Activated CD8-positive, alpha-beta T cell treated with anti-CD3 and anti-CD28 coated beads for 36 hours (primary cell): ENCODE measurements around the gene FRY. TPM values are rescaled to one million over a fixed set of nuclear protein-coding genes. Genes with fewer than 3 reads are reported as not detected.

Experiments used
- ATAC-seq: fragments of 200-7000 bp; cut with Tn5 transposase; one replicate; pipeline ENCODE4 v1.10.0; 2021; ENCODE audit warnings: mild to moderate bottlenecking, moderate library complexity
- CTCF ChIA-PET: fragments of 350-600 bp; sonication (Branson Sonifier 250); formaldehyde crosslinking; loops from one replicate; lab custom pipeline; 2021; ENCODE audit warnings: antibody characterized with exemption; lab: Charles Lee
- POLR2A ChIA-PET: fragments of 350-600 bp; sonication (Branson Sonifier 250); formaldehyde crosslinking; loops from one replicate; lab custom pipeline; 2021; ENCODE audit warnings: antibody characterized with exemption; lab: Charles Lee
- DNase-seq: peaks from one replicate; pipeline ENCODE4 v3.0.0-alpha.2; 2020
- H3K27ac Mint-ChIP-seq: one replicate; pipeline ENCODE4 v1.8.0; 2021; ENCODE audit warnings: mild to moderate bottlenecking, mixed read lengths
- H3K27me3 Mint-ChIP-seq: one replicate; pipeline ENCODE4 v1.8.0; 2021; ENCODE audit warnings: mixed read lengths
- H3K36me3 Mint-ChIP-seq: one replicate; pipeline ENCODE4 v1.8.0; 2021; ENCODE audit warnings: low read depth, mixed read lengths
- H3K4me1 Mint-ChIP-seq: one replicate; pipeline ENCODE4 v1.8.0; 2021; ENCODE audit warnings: low read depth, mixed read lengths
- H3K4me3 Mint-ChIP-seq: one replicate; pipeline ENCODE4 v1.8.0; 2021; ENCODE audit warnings: mild to moderate bottlenecking, moderate library complexity, mixed read lengths
- H3K9me3 Mint-ChIP-seq: one replicate; pipeline ENCODE4 v1.8.0; 2021; ENCODE audit warnings: mixed read lengths
- intact Hi-C: fragments of 100-400 bp; cut with micrococcal nuclease; formaldehyde crosslinking; loops from one replicate; pipeline ENCODE4 v1.10.0; 2022
- total RNA-seq, 2 experiments: library from RNA; stranded (reverse); gene quantifications; one replicate each; pipeline ENCODE4 v1.2.3, GENCODE V29; 2021
- TF ChIP-seq, protein P1 (sequence below): fragments of 200-600 bp; IDR thresholded peaks from one replicate; pipeline ENCODE4 v1.8.0; 2022; ENCODE audit warnings: antibody characterized with exemption, mild to moderate bottlenecking

FRY gene
- total RNA-seq, 2 experiments from 2014 or later, result 0.58 to 0.68 TPM

DNA sequence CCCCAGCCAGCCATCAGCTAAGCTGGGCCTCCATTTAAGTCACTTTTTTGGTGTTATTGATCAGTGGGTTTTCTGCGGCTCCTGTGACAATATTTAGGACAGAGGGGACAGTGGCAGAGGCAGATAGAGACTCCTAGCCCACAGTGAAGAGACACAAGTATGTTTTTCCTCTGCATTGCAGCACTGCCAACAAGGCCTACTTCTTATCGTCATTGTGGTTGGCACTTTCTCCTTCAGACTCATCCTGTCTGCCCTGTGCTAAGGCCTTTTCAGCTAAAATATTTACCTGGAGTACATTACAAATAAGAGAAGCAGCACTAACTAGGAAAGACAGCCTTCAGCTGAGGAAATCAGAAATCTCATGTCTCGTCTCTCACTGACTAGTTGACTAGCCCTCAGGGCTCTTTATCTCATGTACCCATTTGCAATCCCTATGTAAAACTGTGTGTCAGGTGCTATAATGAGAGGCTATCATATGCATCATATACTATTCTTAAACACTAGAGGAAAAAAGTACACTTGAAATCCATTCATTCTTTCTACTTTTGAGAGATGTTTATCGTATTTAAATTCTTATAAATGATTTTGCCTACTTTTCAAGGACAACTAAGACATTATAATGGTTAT, 221.4 kb downstream of the FRY start:
- ChIA-PET CTCF (no interaction called here), POLR2A (no interaction called here)
- no peaks in the 10 kb centered on the region for H3K36me3 Mint-ChIP-seq
- DNase-seq (no peak), ATAC-seq (no peak)
- H3K27ac Mint-ChIP-seq, result no peak overlapping the region
- H3K4me1 Mint-ChIP-seq, result no peaks in the 10 kb centered on the region
- H3K27me3 Mint-ChIP-seq, result no peaks in the 10 kb centered on the region
- intact Hi-C loops, result no loop called here
- TF ChIP-seq, protein P1, sequence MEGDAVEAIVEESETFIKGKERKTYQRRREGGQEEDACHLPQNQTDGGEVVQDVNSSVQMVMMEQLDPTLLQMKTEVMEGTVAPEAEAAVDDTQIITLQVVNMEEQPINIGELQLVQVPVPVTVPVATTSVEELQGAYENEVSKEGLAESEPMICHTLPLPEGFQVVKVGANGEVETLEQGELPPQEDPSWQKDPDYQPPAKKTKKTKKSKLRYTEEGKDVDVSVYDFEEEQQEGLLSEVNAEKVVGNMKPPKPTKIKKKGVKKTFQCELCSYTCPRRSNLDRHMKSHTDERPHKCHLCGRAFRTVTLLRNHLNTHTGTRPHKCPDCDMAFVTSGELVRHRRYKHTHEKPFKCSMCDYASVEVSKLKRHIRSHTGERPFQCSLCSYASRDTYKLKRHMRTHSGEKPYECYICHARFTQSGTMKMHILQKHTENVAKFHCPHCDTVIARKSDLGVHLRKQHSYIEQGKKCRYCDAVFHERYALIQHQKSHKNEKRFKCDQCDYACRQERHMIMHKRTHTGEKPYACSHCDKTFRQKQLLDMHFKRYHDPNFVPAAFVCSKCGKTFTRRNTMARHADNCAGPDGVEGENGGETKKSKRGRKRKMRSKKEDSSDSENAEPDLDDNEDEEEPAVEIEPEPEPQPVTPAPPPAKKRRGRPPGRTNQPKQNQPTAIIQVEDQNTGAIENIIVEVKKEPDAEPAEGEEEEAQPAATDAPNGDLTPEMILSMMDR, result no peak
- H3K9me3 Mint-ChIP-seq, result no peaks in the 10 kb centered on the region
- H3K4me3 Mint-ChIP-seq, result no peak overlapping the region

DNA sequence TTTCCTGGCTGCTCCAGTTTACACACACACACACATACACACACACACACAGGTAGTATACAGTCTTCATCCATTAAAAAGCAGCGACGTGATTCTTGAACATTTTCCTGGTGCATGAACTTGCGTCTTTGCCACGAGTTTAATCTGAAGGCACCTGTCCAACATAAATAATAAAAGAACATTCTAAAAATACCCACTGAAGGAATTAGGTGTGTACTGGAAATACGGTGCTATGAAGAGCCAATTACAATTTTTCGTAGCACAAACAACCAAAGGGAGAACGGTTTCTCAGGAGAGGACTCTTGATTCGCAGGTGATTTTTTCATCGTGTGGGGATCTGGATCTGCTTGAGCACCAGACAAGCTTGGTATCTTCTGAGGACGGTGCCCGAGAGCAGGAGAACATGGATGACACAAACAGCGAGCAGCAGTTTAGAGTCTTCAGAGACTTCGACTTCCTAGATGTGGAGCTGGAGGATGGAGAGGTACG, 222.4 kb downstream of the FRY start:
- no peak for ATAC-seq
- Mint-ChIP-seq H3K4me3 (no peak overlapping the region), H3K27me3 (no peaks in the 10 kb centered on the region), H3K36me3 (no peaks in the 10 kb centered on the region), H3K9me3 (no peaks in the 10 kb centered on the region), H3K4me1 (no peaks in the 10 kb centered on the region), H3K27ac (no peak overlapping the region)
- ChIA-PET POLR2A (no interaction called here), CTCF (interaction anchor here (2.0 kb wide), 1 partner anchor 15 kb away, joined by 11 read pairs; no protein-coding TSS in a partner anchor)
- DNase-seq, result no peak
- intact Hi-C loops, result no loop called here
- TF ChIP-seq, protein P1, result no peak

DNA sequence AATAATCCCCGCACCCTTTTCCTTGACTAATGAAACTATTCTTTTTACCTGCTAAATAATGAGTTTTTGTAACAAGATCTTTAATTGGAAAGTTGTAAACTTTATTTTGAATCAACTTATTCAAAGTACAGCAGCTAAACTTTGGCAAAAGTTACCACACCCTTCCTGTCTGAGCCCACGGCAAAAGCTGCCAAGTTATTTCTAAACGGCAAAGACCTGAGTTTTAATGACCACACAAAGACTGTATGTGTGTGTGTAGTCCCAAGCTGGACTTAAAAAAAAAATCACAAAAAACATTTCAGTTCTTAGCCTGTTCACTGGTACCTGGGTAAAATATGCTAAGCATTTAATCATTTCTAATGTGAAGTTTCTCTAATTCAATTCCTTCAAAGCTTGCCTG, 222.8 kb downstream of the FRY start:
- Mint-ChIP-seq H3K27me3 (no peaks in the 10 kb centered on the region), H3K36me3 (no peaks in the 10 kb centered on the region), H3K4me1 (no peaks in the 10 kb centered on the region), H3K4me3 (no peak overlapping the region), H3K27ac (no peak overlapping the region), H3K9me3 (no peaks in the 10 kb centered on the region)
- intact Hi-C loops, result no loop called here
- POLR2A ChIA-PET, result no interaction called here
- CTCF ChIA-PET, result interaction anchor here (1.8 to 2.0 kb wide), 2 partner anchors 8 to 14 kb away, joined by 8 to 11 read pairs; no protein-coding TSS in a partner anchor
- ATAC-seq, result no peak
- TF ChIP-seq, protein P1, result no peak
- DNase-seq, result no peak

DNA sequence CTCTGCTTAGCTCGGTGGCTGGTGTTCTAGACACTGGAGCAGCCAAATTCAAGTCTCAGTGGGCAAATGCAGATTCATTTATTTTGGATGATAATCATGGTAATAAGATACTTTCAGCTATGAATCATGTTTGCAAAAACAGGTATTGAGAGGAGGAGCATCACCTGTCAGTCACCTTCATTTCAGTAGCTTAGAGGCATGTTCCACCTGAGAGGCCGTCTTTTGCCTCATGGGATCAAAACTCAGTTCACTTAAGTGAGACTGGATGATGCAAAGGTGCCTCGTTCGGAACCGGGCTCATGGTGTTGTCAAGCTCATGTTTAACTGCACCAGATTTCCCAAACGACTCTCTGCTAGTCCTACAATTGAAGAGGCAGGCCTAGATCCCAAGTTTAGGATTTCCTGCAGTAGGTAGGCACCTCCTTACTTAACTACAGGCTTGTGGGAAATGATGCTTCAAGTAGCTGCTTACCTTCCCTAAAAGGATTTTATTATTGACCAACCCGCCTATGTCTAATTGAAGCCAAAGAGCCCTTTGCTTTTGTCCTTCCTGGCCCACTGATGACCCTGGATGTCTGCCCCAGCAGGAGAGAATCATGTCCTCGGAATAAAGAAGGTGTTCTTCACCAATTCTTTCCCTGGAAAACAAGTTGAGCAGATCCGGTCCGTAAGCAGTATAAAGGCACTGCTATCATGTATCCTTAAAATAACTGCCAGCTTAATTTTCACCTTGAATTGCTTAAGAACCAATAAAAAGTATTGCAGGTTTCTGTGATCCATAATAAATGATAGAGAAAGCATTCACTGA, 223.5 kb downstream of the FRY start:
- intact Hi-C loops, result no loop called here
- CTCF ChIA-PET, result interaction anchor here (1.4 to 2.0 kb wide), 3 partner anchors 8 to 14 kb away, joined by 6 to 11 read pairs (median 8); no protein-coding TSS in a partner anchor
- POLR2A ChIA-PET, result no interaction called here
- TF ChIP-seq, protein P1, result no peak
- no peak for ATAC-seq
- Mint-ChIP-seq H3K27me3 (no peaks in the 10 kb centered on the region), H3K4me3 (no peak overlapping the region), H3K4me1 (no peaks in the 10 kb centered on the region), H3K9me3 (no peaks in the 10 kb centered on the region), H3K27ac (no peak overlapping the region), H3K36me3 (no peaks in the 10 kb centered on the region)
- no peak for DNase-seq

DNA sequence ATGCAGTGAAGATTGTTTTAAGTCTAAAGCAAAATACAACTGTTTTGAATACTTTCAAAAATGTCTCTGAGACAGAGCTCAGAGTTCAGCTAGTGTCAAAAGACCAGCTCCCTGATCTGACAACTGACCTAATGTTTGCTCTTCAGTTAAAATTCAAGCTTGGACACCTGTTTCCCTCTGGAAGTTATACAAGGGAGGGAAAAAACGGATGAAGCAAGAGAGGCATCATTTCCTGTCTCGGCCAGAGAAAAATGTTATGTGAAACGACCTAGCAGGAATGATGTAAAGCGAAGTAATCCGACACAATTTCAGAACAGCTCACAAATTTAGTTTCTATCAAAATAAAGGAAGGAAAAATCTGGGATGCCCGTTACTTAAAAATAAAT, 224.1 kb downstream of the FRY start:
- no peak for ATAC-seq
- CTCF ChIA-PET, result interaction anchor here (1.4 to 2.0 kb wide), 3 partner anchors 9 to 13 kb away, joined by 6 to 11 read pairs (median 8); no protein-coding TSS in a partner anchor
- no peak overlapping the region for H3K4me3 Mint-ChIP-seq
- POLR2A ChIA-PET, result no interaction called here
- DNase-seq, result no peak
- H3K9me3 Mint-ChIP-seq, result no peaks in the 10 kb centered on the region
- intact Hi-C loops, result no loop called here
- H3K27me3 Mint-ChIP-seq, result no peaks in the 10 kb centered on the region
- no peaks in the 10 kb centered on the region for H3K4me1 Mint-ChIP-seq
- no peak overlapping the region for H3K27ac Mint-ChIP-seq
- TF ChIP-seq, protein P1, result no peak
- H3K36me3 Mint-ChIP-seq, result no peaks in the 10 kb centered on the region
